TTC549 (cell line): Measurements from ENCODE around the gene ETS1.

Experiments
- FAIRE-seq: peaks from 2 replicates; lab custom pipeline; 2012; peaks lifted over from hg19 to GRCh38; lab: Jason Lieb, UNC

Gene ETS1

DNA sequence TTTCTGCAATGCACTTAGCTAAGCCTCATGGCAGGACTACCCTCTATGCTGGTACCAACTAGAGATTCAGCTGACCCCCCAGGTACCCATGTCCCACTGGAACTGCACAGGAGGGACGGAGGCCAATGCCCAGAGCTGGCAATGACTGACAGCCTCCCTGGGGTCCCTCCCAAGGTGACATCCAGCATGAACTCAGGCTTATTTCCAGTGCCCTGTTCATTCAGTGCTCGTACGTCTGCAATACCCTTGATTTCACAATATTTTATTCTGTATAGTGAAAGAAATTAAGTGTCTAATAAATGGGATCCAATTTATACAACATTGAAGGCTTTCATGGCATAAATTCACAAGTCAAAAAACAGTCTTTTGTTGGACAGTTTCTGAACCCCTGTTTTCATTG is 20.2 kb downstream of the ETS1 start:
- FAIRE-seq = no peak

DNA sequence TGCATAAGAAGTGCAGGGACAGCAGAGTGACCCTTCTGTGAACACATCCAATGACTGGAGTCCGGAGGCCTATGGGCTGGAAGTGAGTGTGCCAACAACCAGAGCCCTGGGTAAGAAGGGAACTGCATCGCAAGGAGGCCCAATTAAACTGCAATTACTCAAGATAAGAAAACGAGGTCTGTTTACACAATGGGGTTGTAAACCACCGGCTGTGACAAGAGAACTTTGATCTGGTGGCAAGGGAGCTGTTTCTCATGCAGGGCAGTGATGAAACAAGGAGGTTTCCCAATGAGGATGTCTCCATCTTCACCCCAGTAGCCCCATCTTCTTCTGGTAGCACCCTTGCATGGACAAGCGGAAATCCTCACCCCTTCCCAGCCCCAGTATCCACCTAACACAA is 21.5 kb downstream of the ETS1 start:
- FAIRE-seq = no peak

GRCh38 chr11:128564642-128565245 is 22.6 kb downstream of the ETS1 start:
- no peak for FAIRE-seq

DNA sequence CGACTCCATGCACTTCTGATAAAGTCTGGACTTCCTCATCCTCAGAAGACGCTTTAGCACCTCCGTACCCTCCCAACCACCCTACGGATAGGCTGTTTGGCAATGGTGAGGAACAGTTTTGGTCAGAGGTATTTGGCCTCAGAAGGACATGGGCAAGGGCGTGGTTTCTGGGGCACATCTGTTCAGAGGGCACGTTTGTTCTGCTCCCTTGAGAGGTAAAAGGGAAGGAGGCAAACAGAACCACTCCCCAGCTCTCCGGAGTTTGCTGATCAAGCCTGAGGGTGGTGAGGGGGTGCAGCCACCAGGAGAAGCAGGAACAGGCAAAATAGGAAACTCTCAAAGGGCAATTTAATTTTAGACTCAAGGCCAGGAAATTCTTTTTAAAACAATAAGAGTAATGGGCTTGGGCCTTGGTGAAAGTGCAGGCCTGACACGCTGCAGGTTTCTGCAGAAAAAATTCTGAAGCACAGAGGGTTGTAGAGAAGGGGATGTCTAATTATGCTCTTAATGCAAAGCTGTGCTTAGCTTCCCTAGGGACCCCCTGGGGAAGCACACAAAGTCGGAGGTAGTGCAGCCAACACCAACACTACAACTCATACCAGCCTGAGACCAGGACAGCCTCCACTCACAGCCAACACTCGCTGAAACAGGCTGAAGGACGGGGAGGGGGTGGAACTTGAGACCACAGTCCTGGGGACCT is 23.3 kb downstream of the ETS1 start:
- no peak for FAIRE-seq

DNA sequence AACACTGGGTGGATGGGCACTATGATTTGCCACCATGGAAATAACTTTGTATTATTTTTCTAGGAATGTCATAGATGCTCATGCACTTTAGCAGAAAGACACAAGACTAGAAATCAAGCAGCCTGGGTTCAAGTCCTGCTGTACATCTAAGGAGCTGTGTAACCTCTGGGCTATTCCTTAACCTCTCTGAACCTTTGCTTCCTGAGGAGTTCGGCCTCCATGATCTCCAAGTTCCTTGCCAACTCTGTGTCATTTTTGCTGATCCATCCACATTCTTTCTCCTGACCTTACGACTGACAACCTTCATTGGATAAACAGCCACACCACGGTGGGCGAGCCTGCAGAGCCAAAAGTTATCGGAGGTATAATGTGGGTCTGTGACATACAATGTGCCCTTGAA is 24.1 kb downstream of the ETS1 start:
- FAIRE-seq = no peak

DNA sequence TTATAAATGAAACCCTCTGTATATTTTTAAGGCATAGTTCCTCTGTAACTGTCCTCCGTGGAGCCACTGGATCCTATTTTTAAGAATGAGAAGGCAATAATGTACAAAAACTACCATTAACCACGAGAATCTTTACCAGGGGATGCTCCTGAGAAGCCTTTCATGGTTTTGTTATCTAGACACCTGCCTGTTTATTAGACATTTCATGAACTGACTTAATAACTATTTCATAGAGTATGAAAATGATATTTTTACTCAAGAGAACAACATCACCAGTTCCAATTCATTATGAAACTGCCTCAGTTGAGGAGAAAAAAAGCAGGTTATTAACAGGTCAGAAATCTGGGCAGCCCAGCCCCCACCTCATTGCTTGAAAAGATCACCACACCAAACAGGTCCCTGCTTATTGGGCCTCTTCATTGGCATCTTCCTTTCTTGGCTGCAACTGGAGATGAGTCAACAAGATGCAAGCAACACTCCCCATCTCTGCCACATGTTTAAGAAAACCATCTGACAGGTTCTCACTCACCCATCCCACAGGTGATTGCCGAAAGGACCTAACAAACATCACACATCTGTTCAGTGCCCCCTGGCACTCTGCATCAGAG is 27.8 kb downstream of the ETS1 start:
- FAIRE-seq = no peak

- no peak for FAIRE-seq
Measured at GRCh38 chr11:128555606-128556005, 31.8 kb downstream of the ETS1 start.

DNA sequence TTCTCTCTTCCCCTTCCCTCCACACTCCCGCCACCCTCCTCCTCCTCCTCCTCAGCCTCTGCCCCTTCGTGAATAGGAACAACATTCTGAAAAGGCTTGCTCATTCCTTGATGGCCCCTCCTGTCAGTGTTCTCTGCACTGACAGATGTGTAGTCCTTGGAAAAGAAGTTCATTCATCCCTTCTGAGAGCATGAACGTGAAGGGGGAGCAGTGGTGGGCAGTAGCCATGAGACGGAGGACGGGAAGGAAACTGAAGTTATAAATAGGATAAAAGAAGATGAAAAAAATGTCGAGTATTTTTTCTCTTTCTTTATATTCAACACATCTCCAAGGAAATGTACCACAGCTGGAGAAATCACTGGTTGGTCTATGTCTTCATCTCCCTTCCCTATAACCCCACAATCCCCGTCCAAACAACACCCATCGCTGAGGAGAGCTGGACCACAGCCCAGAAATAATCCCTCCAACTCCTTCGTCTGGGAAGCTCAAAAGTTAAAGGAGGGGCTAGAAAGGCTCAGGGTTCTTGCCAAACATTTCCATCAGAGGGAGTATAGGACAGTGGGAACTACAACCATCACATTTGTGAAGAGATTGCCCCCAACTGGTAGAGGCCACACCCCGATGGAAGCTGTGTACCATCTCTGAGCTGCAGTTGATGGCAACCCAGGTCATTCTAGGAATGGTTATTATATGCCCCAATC is 33.5 kb downstream of the ETS1 start:
- no peak for FAIRE-seq

GRCh38 chr11:128552783-128553661 is 34.3 kb downstream of the ETS1 start:
- no peak for FAIRE-seq

GRCh38 chr11:128551611-128552335 is 35.6 kb downstream of the ETS1 start:
- FAIRE-seq = no peak

DNA sequence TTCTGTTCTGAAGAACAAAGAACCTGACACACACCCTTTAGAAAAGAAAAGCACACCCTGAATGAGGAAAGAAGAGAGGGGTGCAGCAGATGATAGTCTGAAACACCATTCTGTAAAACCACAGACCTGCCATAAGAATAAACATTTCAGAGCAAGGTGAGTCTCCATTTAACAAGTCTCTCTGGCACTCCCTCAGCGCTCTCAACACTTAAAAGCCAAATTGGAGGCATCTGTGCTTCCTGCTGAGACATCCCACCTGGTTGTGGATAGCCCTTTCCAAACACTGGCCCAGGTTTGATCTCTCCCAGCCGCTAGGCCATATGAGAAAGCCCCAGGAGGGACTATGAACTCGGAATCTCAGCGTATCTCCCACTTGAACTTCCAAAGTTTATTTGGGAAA is 36.3 kb downstream of the ETS1 start:
- FAIRE-seq = no peak

DNA sequence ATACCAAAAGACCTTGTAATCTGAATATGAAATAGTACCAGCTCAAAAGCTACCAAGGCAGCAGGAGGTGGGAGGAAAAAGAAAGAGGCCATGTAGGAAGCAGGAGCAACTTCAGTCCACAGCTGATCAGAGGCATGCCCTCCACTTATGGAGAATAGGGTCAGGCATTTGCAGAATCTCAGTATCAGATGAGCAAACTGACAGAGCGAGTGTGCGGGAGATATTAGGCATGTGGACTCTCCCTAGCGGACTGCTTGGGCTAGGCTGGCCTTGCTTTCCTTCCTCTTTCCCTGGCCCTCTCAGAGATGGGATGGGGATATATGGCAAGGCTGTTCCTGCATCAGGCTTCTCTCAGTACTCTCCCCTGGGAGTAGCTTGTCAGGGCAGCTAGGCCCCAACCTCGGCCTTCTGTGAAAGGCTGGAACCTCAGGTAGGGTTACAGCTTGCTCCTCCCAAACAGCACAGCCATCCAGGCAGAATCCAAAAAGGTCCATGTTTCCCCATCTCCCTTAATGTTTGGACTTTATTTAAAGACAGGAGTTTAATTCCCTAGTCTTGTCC is 37.0 kb downstream of the ETS1 start:
- FAIRE-seq = no peak

DNA sequence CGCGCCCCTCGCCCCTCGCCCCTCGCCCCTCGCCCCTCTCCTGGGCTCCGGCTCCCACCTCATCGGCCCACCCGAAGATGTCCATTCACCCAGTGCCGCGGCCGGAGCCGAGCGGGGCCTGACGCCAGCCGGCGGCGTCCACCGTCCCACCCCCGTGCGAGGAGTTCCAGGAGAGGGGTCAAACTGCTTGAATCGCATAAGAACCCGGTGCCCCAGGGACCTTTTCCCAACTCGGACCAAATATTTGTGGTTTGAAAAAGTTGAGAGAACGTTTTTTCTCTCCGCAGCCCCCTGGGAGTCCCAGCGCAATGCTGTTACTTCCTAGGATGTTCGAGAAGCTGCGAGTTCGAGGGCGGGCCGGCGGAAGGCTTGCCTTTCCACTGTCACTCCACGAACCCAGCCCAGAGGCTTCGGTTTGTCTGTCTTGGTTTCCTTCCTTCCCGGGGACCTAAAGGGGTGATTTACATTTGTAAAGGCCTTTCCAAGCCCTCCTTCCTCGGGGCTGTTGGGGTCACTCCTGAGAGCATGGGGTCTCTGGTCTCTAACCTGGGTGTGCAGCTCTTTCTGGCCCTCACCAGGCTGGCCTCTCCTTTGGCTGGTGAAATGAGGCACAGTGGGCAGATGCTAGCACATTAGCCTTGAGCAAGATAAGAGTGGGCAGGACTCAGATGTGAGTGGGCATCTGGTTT is 38.0 kb downstream of the ETS1 start:
- FAIRE-seq = no peak

DNA sequence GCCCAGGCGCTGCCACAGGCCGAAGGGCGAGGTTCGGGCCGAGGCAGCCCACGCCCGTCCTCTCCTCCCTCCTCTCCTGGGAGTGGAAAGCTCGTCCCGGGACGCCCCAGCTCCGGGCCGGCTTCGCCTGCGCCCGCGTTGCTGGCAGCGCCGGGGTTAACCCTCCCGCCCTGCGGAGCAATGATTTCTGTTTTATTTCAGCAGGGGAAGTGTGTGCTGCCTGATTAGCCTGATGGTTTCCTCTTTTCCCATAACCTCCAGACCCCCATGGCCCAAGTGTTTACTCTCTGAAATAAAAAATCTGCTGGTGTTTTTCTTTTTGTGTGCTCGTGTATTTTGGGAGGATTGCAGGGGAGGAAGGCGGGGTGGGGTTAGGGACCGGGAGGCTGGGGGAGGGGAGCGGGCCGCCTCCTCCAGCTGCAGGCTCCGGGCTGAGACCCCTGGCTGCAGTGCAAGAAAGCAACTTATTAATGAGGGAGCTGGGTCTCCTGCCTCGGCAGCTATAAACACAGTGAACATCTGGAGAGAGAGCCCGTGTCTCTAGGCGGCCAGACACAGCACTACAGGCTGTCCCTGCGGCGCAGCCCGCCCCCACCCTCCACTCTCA is 38.6 kb downstream of the ETS1 start:
- no peak for FAIRE-seq

DNA sequence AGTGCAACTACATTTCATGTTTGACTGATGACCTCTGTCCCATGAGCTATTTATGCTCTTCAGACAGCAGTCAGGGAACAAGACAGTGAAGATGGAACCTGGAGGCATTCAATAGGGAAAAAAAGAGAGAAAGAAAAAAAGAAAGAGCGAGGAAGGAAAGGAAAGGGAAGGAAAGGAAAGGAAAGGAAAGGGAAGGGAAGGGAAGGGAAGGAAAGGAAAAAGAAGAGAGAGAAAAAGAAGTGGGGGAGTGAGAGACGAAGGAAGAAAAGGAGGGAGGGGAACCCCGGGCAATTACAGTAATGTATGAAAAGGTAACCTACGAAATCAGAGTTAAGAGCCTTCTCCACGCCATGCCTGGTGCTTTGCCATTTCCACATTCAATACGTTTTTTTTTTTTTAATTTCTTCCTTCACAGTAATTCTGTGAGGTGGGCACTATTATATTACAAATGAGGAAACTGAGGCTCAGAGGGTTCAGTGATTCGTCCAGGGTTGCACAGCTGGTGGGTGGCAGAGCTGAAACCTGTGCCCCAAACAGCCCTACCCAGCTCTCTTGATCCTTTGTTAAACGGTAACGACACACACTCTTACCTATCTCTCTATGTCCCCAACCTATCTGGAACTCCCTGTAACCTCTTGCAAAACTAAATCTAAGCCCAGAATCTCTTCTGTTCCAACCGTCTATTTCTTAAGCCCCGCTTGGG is 39.3 kb downstream of the ETS1 start:
- FAIRE-seq = no peak

DNA sequence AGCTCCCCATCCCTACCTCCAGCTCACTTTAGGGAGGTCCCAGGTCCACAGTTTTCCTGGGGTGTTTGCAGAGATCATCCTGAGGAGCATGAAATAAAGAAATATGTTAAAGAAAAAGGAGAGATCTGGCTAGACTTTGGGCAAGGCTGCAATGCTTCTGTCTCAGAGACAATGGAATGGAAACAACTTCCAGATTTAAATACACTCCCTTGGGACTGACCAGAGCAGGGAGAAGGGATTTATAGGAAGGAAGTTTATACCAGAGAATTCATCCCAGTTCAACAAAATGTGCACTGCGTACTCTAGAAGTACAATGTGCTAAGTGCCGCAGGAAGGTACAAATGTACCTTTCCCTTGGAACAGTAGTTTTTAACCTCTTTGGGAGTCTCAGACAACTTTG is 40.4 kb downstream of the ETS1 start:
- no peak for FAIRE-seq

GRCh38 chr11:128544471-128545051 is 42.8 kb downstream of the ETS1 start:
- no peak for FAIRE-seq

DNA sequence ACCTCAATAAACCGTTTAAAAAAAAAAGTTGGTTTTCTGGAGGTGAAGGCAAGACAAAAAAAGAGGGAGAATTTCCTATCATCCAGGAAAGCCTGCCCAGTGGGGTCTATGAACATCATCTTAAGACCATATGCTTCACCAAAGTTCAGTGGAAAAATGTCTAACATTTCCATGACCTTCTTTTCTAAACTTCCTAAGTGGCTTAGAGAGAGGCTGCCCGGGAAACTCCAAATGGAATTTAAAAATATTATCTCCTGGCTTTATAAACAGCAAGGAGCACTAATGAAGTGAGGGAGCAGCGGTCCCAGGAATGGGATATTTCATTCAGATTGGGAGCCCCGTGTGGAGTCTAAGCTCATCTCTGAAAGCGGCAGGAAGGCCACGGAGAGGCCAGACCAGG is 46.9 kb downstream of the ETS1 start:
- no peak for FAIRE-seq

DNA sequence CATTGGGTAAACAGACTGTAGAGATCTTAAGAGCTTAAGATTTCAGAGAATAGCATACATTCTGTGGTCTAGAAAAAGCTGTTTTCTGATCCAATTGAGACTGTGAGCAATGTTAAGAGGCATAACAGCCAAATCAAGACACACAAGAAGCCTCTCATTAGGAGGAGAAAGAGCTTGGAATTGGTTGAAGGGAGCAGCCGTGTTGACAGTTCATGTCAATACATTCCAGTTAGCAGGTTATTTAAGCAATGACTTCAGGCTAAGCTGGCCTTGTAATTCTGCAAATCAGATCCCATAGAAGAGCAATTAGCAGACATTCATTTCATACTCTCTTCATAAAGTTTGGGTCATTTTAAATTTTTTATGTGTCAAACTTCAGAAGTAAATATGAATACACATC is 50.9 kb downstream of the ETS1 start:
- FAIRE-seq = no peak
